HepG2 (cell line): ENCODE results near the gene CDK10. TPM values are rescaled to one million over a fixed set of nuclear protein-coding genes. Genes with fewer than 3 reads are reported as not detected.

Experiments
- BATF2 ChIP-seq: sonication (generic); formaldehyde crosslinking; IDR thresholded peaks from 2 replicates; pipeline ENCODE4 v1.8.0; 2022; ENCODE audit warnings: mild to moderate bottlenecking, missing genetic modification reagents, moderate library complexity
- DRAP1 ChIP-seq: IDR thresholded peaks from 2 replicates; pipeline ENCODE4 v1.6.1; 2016; ENCODE audit warnings: missing genetic modification reagents, missing compliant biosample characterization
- GABPA ChIP-seq, 2 experiments: IDR thresholded peaks; 2 replicates each; pipeline ENCODE4 v1.6.1; 2011 to 2016; ENCODE audit warnings: low read depth in 2 of 2, low read length in 1 of 2, missing biosample characterization in 1 of 2, missing genetic modification characterization in 1 of 2
- HCFC1 ChIP-seq: fragments of 150-350 bp; IDR thresholded peaks from 2 replicates; pipeline ENCODE4 v1.6.1; 2014; ENCODE audit warnings: low read depth, low read length
- HNRNPK ChIP-seq: fragments of 200-400 bp; formaldehyde crosslinking; IDR thresholded peaks from 2 replicates; pipeline ENCODE4 v1.6.1; 2018; ENCODE audit warnings: low read length, low read depth, moderate library complexity, mild to moderate bottlenecking; ENCODE audit not compliant: poor library complexity, severe bottlenecking
- HNRNPL ChIP-seq: fragments of 200-400 bp; formaldehyde crosslinking; IDR thresholded peaks from 2 replicates; pipeline ENCODE4 v1.6.1; 2017; ENCODE audit warnings: mild to moderate bottlenecking, low read depth, low read length
- KLF12 ChIP-seq: sonication (generic); formaldehyde crosslinking; IDR thresholded peaks from 2 replicates; pipeline ENCODE4 v1.4.0; 2020; ENCODE audit warnings: missing genetic modification reagents, borderline replicate concordance
- NCOA1 ChIP-seq: sonication (generic); formaldehyde crosslinking; IDR thresholded peaks from 2 replicates; pipeline ENCODE4 v1.9.0; 2021; ENCODE audit warnings: missing genetic modification reagents
- NR3C1 ChIP-seq: sonication (generic); formaldehyde crosslinking; IDR thresholded peaks from 2 replicates; pipeline ENCODE4 v1.4.0; 2020; ENCODE audit warnings: missing genetic modification reagents
- PLSCR1 ChIP-seq: sonication (generic); formaldehyde crosslinking; IDR thresholded peaks from 2 replicates; pipeline ENCODE4 v1.5.0; 2020; ENCODE audit warnings: missing genetic modification reagents, mild to moderate bottlenecking, borderline replicate concordance
- PPARG ChIP-seq: conservative IDR thresholded peaks from 2 replicates; pipeline ENCODE4 v1.6.1; 2016; ENCODE audit warnings: missing biosample characterization, missing genetic modification reagents
- RERE ChIP-seq: IDR thresholded peaks from 2 replicates; pipeline ENCODE4 v1.6.1; 2016; ENCODE audit warnings: low read depth, missing genetic modification reagents, missing compliant biosample characterization
- RNF2 ChIP-seq: fragments of 450-650 bp; conservative IDR thresholded peaks from 2 replicates; pipeline ENCODE4 v1.6.1; 2016; ENCODE audit warnings: low read depth
- SATB2 ChIP-seq: sonication (generic); formaldehyde crosslinking; IDR thresholded peaks from 2 replicates; pipeline ENCODE4 v1.5.0; 2020; ENCODE audit warnings: missing genetic modification reagents
- ZBTB20 ChIP-seq: sonication (generic); formaldehyde crosslinking; IDR thresholded peaks from 2 replicates; pipeline ENCODE4 v1.8.1; 2023; ENCODE audit warnings: missing genetic modification reagents, low read depth, mild to moderate bottlenecking, borderline replicate concordance
- ZGPAT ChIP-seq: IDR thresholded peaks from 2 replicates; pipeline ENCODE4 v1.6.1; 2016; ENCODE audit warnings: mild to moderate bottlenecking
- ZNF713 ChIP-seq: sonication (generic); formaldehyde crosslinking; IDR thresholded peaks from 2 replicates; pipeline ENCODE4 v1.4.0; 2020; ENCODE audit warnings: mild to moderate bottlenecking, missing genetic modification reagents
- ZNF761 ChIP-seq: sonication (generic); formaldehyde crosslinking; conservative IDR thresholded peaks from 2 replicates; pipeline ENCODE4 v1.4.0; 2020; ENCODE audit warnings: mild to moderate bottlenecking, missing genetic modification reagents
- ZNF839 ChIP-seq: sonication (generic); formaldehyde crosslinking; IDR thresholded peaks from 2 replicates; pipeline ENCODE4 v1.4.0; 2020; ENCODE audit warnings: missing genetic modification reagents, mild to moderate bottlenecking, borderline replicate concordance
- ZNF891 ChIP-seq: sonication (generic); formaldehyde crosslinking; IDR thresholded peaks from 2 replicates; pipeline ENCODE4 v1.5.0; 2020; ENCODE audit warnings: mild to moderate bottlenecking, missing genetic modification reagents
- polyA plus RNA-seq, 8 experiments: library from polyadenylated mRNA; depleted of rRNA in 3 of 8; stranded (reverse) in 7 of 8; unstranded in 1 of 8; fragments of >200 nt; fragmentation: Illumina TruSeq in 4 of 8; extraction: Trizol in 4 of 8; gene quantifications; 2 replicates each; pipeline versions ENCODE4 v1.2.1 to v1.2.3, GENCODE V29; 2011 to 2016; ENCODE audit warnings: low read depth in 4 of 8, missing spikeins in 1 of 8, mixed read lengths in 1 of 8; ENCODE audit not compliant: insufficient read depth in 1 of 8
- total RNA-seq, 5 experiments: library from RNA; depleted of rRNA; stranded (reverse); fragments of >200 nt; fragmentation: Illumina TruSeq; extraction: Trizol; gene quantifications; 2 replicates each; pipeline ENCODE4 v1.2.3, GENCODE V29; 2016; ENCODE audit warnings: low read depth in 1 of 5

Gene CDK10
- total and polyA plus RNA-seq, 2 of the 13 experiments (the other 11 are each of a cell fraction or from before 2014, with no cell fraction given) = 2.5 to 3.9 TPM

- TF ChIP-seq ZNF713 (CRISPR knock-in tag) (peak; percentile 30; the same call in 1 of the 2 replicates), NR3C1 (CRISPR knock-in tag) (no peak), SATB2 (CRISPR knock-in tag) (no peak), BATF2 (0 out of 2 replicates have a peak, but pooled peaks have one; percentile 0), PLSCR1 (no peak), ZNF839 (CRISPR knock-in tag) (no peak), ZBTB20 (no peak), PPARG (CRISPR knock-in tag) (no peak; the same call in 1 of the 2 replicates), RERE (no peak), HCFC1 (no peak), DRAP1 (CRISPR knock-in tag) (peak; percentile 11; the same call in 1 of the 2 replicates), GABPA (IDR thresholded peaks at IDR 0.05; ENCODE audit: low read depth, low read length) (no peak), GABPA (CRISPR knock-in tag; IDR thresholded peaks at IDR 0.05; ENCODE audit: low read depth) (no peak), ZNF761 (CRISPR knock-in tag) (no peak), HNRNPL (peak; percentile 49), KLF12 (CRISPR knock-in tag) (no peak; the same call in 1 of the 2 replicates), HNRNPK (no peak), ZGPAT (CRISPR knock-in tag) (peak; percentile 56), ZNF891 (CRISPR knock-in tag) (peak; percentile 59; the same call in 1 of the 2 replicates), RNF2 (no peak), NCOA1 (CRISPR knock-in tag) (peak; percentile 25; the same call in 1 of the 2 replicates)
Observed at GRCh38 chr16:89695086-89695874, 8.8 kb downstream of the CDK10 start (continued).
